DND-41 (cell line): ENCODE results near the gene USP1.

Experiments
- ATAC-seq: fragments of 200-7000 bp; cut with Tn5 transposase; 3 replicates; pipeline ENCODE4 v1.9.1; 2021; ENCODE audit warnings: low read depth; ENCODE audit not compliant: insufficient read depth
- DNase-seq: peaks from one replicate; pipeline ENCODE4 v3.0.0-alpha.2; 2020
- H2AFZ ChIP-seq: 2 replicates; pipeline ENCODE4 v1.6.0; 2012; ENCODE audit warnings: low read depth, low read length
- H3K27ac ChIP-seq: 2 replicates; pipeline ENCODE4 v1.5.1; 2012; ENCODE audit warnings: low read length, inconsistent platforms
- H3K27me3 ChIP-seq: fragments of 200-600 bp; sonication (generic); 2 replicates; pipeline ENCODE4 v1.6.0; 2012; ENCODE audit warnings: low read length, mild to moderate bottlenecking, inconsistent platforms; ENCODE audit not compliant: insufficient read depth, poor library complexity
- H3K36me3 ChIP-seq: 2 replicates; pipeline ENCODE4 v1.5.1; 2012; ENCODE audit warnings: low read length, inconsistent platforms; ENCODE audit not compliant: insufficient read depth
- H3K4me1 ChIP-seq: 2 replicates; pipeline ENCODE4 v1.5.1; 2012; ENCODE audit warnings: mild to moderate bottlenecking, low read length; ENCODE audit not compliant: insufficient read depth
- H3K4me2 ChIP-seq: 2 replicates; pipeline ENCODE4 v1.6.0; 2012; ENCODE audit warnings: mild to moderate bottlenecking, moderate library complexity, low read length, inconsistent platforms; ENCODE audit not compliant: insufficient read depth
- H3K4me3 ChIP-seq, 2 experiments: fragments of 200-600 bp in 1 of 2; shearing (Covaris generic) in 1 of 2; 2 replicates each; pipeline ENCODE4 v1.5.1; 2012 to 2016; ENCODE audit warnings: inconsistent platforms in 2 of 2, low read length in 2 of 2, mild to moderate bottlenecking in 2 of 2, low read depth in 1 of 2, moderate library complexity in 1 of 2
- H3K79me2 ChIP-seq: 2 replicates; pipeline ENCODE4 v1.6.0; 2012; ENCODE audit warnings: low read length, inconsistent platforms; ENCODE audit not compliant: insufficient read depth
- H3K9ac ChIP-seq: 2 replicates; pipeline ENCODE4 v1.6.0; 2012; ENCODE audit warnings: low read depth, mild to moderate bottlenecking, inconsistent platforms, low read length, moderate library complexity
- H3K9me3 ChIP-seq: 2 replicates; pipeline ENCODE4 v1.5.1; 2012; ENCODE audit warnings: low read length, moderate library complexity, mild to moderate bottlenecking, inconsistent platforms; ENCODE audit not compliant: insufficient read depth, severe bottlenecking
- H4K20me1 ChIP-seq: 2 replicates; pipeline ENCODE4 v1.6.0; 2012; ENCODE audit warnings: low read length; ENCODE audit not compliant: insufficient read depth
- CTCF ChIP-seq: IDR thresholded peaks from 2 replicates; pipeline ENCODE4 v1.5.1; 2012; ENCODE audit warnings: borderline replicate concordance, low read length, moderate library complexity, mild to moderate bottlenecking; ENCODE audit not compliant: poor library complexity, severe bottlenecking; ENCODE audit errors: extremely low read depth
- EZH2 ChIP-seq: IDR thresholded peaks from 3 replicates; pipeline ENCODE4 v1.6.1; 2012; ENCODE audit warnings: borderline replicate concordance, low read depth, mild to moderate bottlenecking, moderate library complexity, low read length, inconsistent platforms; ENCODE audit not compliant: severe bottlenecking

The USP1 gene

GRCh38 chr1:62494137-62494536 is 57.3 kb downstream of the USP1 start:
- no peaks in the 10 kb centered on the region for H3K4me1 ChIP-seq
- H3K9me3 ChIP-seq, result no peaks in the 10 kb centered on the region
- H3K9ac ChIP-seq, result no peak overlapping the region
- TF ChIP-seq EZH2 (no peak), CTCF (no peak)
- DNase-seq (no peak), ATAC-seq (no peak)
- H2AFZ ChIP-seq, result no peak overlapping the region
- H3K36me3 ChIP-seq, result peaks cover 35% of the 10 kb centered on the region; the same call in 1 of the 2 replicates
- H3K79me2 ChIP-seq, result no peaks in the 10 kb centered on the region
- H3K4me3 ChIP-seq, result no peak overlapping the region
- no peaks in the 10 kb centered on the region for H4K20me1 ChIP-seq
- H3K27ac ChIP-seq, result no peak overlapping the region
- H3K4me2 ChIP-seq, result no peak overlapping the region
- no peaks in the 10 kb centered on the region for H3K27me3 ChIP-seq

GRCh38 chr1:62500210-62500609 is 63.4 kb downstream of the USP1 start:
- Histone ChIP-seq H3K4me3 (no peak overlapping the region), H3K9ac (no peak overlapping the region), H3K36me3 (peaks cover 10% of the 10 kb centered on the region), H3K27ac (no peak overlapping the region), H3K4me2 (no peak overlapping the region), H3K79me2 (no peaks in the 10 kb centered on the region), H3K27me3 (no peaks in the 10 kb centered on the region), H2AFZ (no peak overlapping the region), H3K9me3 (no peaks in the 10 kb centered on the region), H4K20me1 (no peaks in the 10 kb centered on the region), H3K4me1 (no peaks in the 10 kb centered on the region)
- no peak for ATAC-seq
- DNase-seq, result no peak
- TF ChIP-seq CTCF, result no peak
- no peak for TF ChIP-seq EZH2
